OCI-LY7 (cell line): ENCODE data around the gene SNCAIP.

ENCODE experiments used
- EZH2phosphoT487 ChIP-seq: fragments of 200-600 bp; sonication (generic); IDR thresholded peaks from 2 replicates; pipeline ENCODE4 v1.6.1; 2018; ENCODE audit warnings: low read depth, borderline replicate concordance, mild to moderate bottlenecking, mixed run types, antibody characterized with exemption, low read length, moderate library complexity, mixed read lengths
- TF ChIP-seq, protein P1 (sequence below): fragments of 200-600 bp; sonication (generic); conservative IDR thresholded peaks from 2 replicates; pipeline ENCODE4 v1.5.1; 2014; ENCODE audit warnings: mild to moderate bottlenecking, antibody characterized with exemption, low read length, moderate library complexity, mixed read lengths

DNA sequence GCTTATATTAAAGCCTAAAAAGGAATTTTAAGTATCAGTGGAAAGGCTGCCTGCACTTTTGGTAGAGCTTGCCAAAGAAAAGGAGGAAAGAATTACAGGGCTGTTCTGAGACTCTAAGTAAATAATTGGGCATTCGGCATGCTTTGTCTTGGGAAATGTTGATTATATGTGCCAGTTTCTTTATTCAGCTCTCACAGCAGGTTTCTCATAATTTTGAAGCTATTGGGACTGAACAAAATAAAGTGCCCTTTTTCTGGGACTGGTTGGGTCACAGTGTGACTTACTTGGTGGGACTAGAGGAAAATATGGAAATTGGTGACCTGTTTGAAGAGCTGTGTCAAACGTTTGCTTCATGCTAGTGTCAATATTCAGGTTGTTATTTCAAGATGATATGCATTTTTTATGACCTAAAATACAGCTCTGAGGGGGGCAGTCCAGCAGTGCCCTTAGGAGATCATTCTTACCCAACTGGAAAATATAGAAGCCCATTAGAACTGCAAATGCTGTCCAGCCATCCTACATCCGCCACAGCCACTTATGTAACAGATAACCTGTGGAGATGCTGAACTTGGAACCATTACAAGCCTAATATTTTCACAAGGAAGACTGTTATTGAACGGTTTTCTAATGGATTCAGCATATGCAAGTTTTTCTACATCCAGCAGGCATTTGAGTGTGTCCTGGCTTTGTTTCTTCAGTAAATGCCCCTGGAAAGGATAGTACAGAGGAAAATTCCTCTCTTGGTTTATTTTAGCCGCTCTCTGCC, 122.4 kb downstream of the SNCAIP start:
- TF ChIP-seq, protein P1, sequence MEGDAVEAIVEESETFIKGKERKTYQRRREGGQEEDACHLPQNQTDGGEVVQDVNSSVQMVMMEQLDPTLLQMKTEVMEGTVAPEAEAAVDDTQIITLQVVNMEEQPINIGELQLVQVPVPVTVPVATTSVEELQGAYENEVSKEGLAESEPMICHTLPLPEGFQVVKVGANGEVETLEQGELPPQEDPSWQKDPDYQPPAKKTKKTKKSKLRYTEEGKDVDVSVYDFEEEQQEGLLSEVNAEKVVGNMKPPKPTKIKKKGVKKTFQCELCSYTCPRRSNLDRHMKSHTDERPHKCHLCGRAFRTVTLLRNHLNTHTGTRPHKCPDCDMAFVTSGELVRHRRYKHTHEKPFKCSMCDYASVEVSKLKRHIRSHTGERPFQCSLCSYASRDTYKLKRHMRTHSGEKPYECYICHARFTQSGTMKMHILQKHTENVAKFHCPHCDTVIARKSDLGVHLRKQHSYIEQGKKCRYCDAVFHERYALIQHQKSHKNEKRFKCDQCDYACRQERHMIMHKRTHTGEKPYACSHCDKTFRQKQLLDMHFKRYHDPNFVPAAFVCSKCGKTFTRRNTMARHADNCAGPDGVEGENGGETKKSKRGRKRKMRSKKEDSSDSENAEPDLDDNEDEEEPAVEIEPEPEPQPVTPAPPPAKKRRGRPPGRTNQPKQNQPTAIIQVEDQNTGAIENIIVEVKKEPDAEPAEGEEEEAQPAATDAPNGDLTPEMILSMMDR: no peak
- no peak for TF ChIP-seq EZH2phosphoT487
